ENCODE results near the gene KDM4B.
"Not testable (repeated sequence)": the region's sequence is repeated elsewhere in the genome, so short reads cannot be mapped to it uniquely, and the experiment has no call there.

KDM4B gene

DNA sequence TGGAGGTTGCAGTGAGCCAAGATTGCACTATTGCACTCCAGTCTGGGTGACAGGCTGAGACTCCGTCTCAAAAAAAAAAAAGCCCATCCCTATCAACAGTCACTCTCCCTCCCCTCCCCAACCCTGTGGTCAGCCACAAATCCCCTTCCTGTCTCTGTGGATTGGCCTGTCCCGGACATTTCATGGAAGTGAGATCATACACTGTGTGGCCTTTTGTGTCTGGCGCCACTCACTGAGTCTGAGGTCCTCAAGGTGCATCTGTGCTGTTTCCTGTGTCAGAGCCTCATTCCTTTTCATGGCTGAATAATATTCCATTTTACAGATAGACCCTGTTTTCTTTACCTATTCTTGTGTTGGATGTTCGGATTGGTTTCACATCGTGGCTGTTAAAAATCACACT, 222.2 kb downstream of the KDM4B start:
- DNase-seq: no peak

DNA sequence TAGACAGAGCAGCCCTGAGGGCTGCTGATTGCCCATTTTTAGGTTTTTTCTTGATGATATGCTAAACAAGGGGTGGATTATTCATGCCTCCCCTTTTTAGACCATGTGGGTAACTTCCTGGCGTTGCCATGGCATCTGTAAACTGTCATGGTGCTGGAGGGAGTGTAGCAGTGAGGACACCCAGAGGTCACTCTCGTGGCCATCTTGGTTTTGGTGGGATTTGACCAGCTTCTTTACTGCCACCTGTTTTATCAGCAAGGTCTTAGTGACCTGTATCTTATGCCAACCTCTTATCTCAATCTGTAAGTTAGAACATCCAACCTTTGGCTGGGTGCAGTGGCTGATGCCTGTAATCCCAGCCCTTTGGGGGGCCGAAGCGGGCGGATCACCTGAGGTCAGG, 223.7 kb downstream of the KDM4B start:
- no peak for DNase-seq

DNA sequence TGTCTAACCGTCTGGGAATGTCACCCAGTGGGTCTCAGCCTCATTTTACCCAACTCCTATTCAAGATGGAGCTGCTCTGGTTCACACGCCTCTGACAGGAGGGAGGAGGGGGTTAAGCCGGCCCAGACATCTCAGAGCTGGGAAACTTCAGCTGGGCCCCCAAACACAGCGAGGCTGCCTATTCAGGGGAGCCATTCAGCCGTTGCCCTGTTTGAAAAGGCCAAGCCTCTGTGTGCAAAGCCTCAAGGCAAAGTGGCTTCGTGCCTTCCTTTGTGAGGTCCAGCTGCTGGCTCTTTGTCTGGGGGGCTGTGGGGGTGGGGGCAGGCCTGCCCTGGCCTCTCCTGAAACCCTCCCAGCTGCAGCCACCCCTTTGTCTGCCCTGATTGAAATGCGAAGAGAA, 224.3 kb downstream of the KDM4B start:
- DNase-seq: no peak

DNA sequence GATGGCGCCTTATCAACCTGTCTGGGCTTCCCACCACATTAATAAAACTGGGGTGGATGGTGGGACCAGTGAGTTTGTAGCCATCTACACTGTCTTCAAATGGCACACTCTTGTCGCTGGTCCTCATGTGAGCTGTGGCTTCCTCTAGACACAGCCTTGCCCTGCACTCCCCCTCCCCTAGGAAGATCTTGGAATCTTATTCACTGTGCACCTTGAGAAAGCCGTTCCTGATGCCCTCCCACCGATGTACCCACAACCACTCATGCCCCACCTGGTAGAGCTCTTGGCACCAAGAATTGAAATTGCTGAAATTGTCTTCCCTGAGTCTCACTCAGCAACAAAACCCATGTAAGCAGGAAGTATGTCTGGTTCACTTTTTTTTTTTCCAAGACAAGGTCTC, 225.7 kb downstream of the KDM4B start:
- no peak for DNase-seq

- DNase-seq: not testable (repeated sequence)
Measured at GRCh38 chr19:5195587-5195986, 226.7 kb downstream of the KDM4B start.

DNA sequence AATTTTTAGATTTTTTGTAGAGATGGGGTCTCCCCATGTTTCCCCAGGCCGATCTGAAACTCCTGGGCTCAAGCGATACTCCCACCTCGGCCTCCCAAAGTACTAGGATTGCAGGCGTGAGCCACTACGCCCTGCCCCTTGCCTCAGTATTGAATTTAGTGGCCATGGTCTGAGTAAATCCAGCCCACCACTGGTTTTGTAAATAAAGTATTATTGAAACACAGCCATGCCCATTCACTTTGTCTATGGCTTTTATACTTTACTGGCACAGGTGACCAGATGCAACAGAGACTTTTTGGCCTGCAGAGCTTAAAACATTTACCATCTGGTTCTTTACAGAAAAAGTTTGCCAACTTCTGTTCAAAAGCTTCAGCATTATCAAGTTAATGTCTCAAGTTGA, 227.9 kb downstream of the KDM4B start:
- DNase-seq: no peak

- DNase-seq: no peak
Measured at GRCh38 chr19:5200844-5201243, 231.9 kb downstream of the KDM4B start.

- no peak for DNase-seq
Measured at GRCh38 chr19:5202553-5202952, 233.6 kb downstream of the KDM4B start.
